IPS-20b (cell line): ENCODE results near the gene NMT2.

Source experiments
- H3K27ac ChIP-seq: one replicate; pipeline ENCODE4 v1.5.1; 2013; ENCODE audit warnings: low read length
- H3K27me3 ChIP-seq: 2 replicates; pipeline ENCODE4 v1.6.1; 2013; ENCODE audit warnings: mild to moderate bottlenecking, low read length, inconsistent platforms; ENCODE audit not compliant: insufficient read depth
- H3K36me3 ChIP-seq: 2 replicates; pipeline ENCODE4 v1.6.1; 2013; ENCODE audit warnings: low read depth, mild to moderate bottlenecking, inconsistent platforms, low read length, moderate library complexity; ENCODE audit not compliant: insufficient read depth
- H3K4me1 ChIP-seq: 2 replicates; pipeline ENCODE4 v1.6.1; 2013; ENCODE audit warnings: mild to moderate bottlenecking, control low read depth, inconsistent platforms, low read length, moderate library complexity; ENCODE audit not compliant: insufficient read depth
- H3K4me3 ChIP-seq: 2 replicates; pipeline ENCODE4 v1.5.1; 2013; ENCODE audit warnings: mild to moderate bottlenecking, low read length, inconsistent platforms
- H3K9ac ChIP-seq: 2 replicates; pipeline ENCODE4 v1.6.1; 2013; ENCODE audit warnings: low read depth, mild to moderate bottlenecking, inconsistent platforms, low read length, moderate library complexity
- H3K9me3 ChIP-seq: 2 replicates; pipeline ENCODE4 v1.6.1; 2013; ENCODE audit warnings: mild to moderate bottlenecking, low read depth, low read length, inconsistent platforms; ENCODE audit not compliant: insufficient read depth

Gene NMT2

GRCh38 chr10:15175587-15175986 lies 7.1 kb upstream of the NMT2 start:
- no peaks in the 10 kb centered on the region for H3K4me1 ChIP-seq
- H3K27ac ChIP-seq = no peak overlapping the region

GRCh38 chr10:15172306-15172840 lies 3.9 kb upstream of the NMT2 start:
- Histone ChIP-seq H3K4me3 (no peak overlapping the region), H3K4me1 (no peaks in the 10 kb centered on the region), H3K9ac (no peak overlapping the region), H3K27me3 (peaks cover 13% of the 10 kb centered on the region), H3K27ac (no peak overlapping the region), H3K36me3 (no peaks in the 10 kb centered on the region), H3K9me3 (no peaks in the 10 kb centered on the region)

More at GRCh38 chr10:15175587-15175986, 7.1 kb upstream of the NMT2 start:
- Histone ChIP-seq H3K36me3 (no peaks in the 10 kb centered on the region), H3K9ac (no peak overlapping the region), H3K27me3 (no peaks in the 10 kb centered on the region), H3K9me3 (no peaks in the 10 kb centered on the region), H3K4me3 (no peak overlapping the region)

- Histone ChIP-seq H3K27ac (no peak overlapping the region), H3K36me3 (no peaks in the 10 kb centered on the region), H3K9ac (no peak overlapping the region), H3K27me3 (peaks cover 13% of the 10 kb centered on the region), H3K4me3 (no peak overlapping the region), H3K4me1 (peaks cover 13% of the 10 kb centered on the region; the same call in 1 of the 2 replicates), H3K9me3 (no peaks in the 10 kb centered on the region)
These were observed 1.3 kb upstream of the NMT2 start for GRCh38 chr10:15169555-15170401.

DNA sequence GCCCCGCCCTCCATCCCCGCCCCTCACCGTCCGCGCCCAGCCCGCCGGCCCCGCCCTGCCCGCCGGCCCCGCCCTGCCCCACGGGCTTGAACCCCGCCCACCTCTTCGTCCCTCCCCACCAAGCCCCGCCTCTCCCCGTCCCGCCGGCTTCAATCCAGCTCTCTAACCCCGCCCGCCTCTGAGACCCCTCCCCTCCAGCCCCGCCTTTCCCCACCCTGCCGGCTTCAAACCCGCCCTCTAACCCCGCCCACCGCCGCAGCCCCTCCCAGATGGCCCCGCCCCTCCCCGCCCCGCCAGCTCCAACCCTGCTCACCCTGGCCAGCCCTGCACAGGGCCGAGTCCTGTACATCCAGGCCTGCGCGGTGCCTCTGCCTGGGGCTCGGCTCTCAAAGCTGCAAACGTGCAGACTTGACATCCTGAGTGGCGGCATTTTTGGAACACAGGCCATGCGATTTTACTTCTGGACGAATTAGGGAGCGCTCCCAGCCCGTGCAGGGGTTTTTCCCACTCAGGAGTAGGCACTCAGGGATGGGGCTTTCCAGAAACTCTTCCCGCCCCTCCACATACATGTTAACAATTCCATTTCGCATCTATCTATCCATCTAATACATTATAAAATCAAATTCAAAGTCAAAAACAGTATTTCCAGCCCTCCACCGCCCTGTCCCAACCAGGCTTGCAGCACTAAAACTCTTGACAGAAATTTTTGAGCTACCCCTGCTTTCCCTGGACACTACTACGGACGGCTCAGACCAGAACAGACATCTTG lies 477 bp upstream of the NMT2 start:
- Histone ChIP-seq H3K27ac (no peak overlapping the region), H3K27me3 (peaks cover 13% of the 10 kb centered on the region), H3K4me1 (peaks cover 13% of the 10 kb centered on the region; the same call in 1 of the 2 replicates), H3K9me3 (no peaks in the 10 kb centered on the region), H3K9ac (no peak overlapping the region), H3K4me3 (peak overlapping the region; percentile 49; the same call in 1 of the 2 replicates), H3K36me3 (no peaks in the 10 kb centered on the region)

DNA sequence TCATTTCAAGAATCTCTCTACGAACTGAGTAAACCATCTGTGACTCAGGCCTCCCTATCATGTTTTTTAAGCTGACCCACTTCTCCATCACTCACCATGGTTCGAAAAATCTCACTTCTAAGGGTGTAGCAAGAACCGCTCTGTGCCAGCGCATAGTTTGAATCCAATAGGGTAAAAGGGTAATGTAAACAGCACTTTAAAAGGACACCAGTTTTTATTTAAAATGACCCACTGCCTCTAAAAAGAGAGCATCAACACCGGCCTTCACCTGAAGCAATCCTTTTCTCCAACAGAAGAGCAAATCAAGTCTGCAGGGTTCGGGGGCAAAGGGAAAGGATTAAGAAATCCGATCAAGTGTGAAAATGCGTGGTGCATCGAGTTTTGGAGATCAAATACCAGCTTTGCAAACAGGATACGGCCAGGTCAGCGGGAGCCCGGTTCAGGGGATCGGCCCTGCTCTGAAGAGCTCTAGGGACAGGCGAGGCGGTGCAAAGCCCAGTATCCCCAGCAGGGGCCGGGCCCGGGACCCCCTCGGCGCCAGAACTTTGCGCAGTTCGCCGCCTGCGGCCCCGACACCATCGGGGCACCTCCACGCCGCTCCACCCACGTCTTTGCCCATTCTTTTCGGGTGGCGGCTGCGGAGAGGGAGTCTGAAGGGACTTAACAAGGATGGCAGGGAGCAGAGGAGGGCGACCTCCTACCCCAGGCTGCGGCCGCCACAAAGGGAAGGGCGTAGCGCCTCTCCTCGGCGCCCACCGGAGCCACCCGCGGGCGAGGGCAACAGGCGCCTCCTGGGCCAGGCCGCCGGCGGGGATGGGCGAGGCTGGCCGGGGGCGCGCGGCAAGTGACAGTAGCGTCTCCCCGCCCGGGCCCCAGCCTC lies 842 bp downstream of the NMT2 start:
- H3K4me3 ChIP-seq = peak overlapping the region; percentile 73
- no peak overlapping the region for H3K27ac ChIP-seq
- peaks cover 13% of the 10 kb centered on the region; the same call in 1 of the 2 replicates for H3K4me1 ChIP-seq
- no peaks in the 10 kb centered on the region for H3K9me3 ChIP-seq
- no peaks in the 10 kb centered on the region for H3K36me3 ChIP-seq
- H3K9ac ChIP-seq = peak overlapping the region; percentile 25; the same call in 1 of the 2 replicates
- H3K27me3 ChIP-seq = peaks cover 13% of the 10 kb centered on the region

DNA sequence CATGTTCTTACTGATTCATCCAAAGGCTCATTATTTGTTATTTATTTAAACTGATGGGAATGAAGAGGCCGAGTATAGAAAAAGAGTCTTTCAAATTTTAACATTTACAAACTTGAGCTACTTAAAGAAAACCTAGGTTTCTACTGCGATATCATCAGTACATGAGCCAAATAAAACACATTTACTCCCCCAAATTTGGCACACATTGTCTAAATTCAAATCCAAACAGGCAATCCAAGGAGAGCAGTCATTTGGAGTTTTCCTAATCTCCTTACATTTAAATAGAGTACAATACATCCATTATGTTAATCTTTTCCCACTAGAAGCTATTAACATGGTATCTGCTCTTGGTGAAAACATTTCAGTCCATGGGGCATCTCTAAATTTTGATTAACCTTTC lies 2.2 kb downstream of the NMT2 start:
- Histone ChIP-seq H3K9me3 (no peaks in the 10 kb centered on the region), H3K27ac (no peak overlapping the region), H3K4me1 (peaks cover 13% of the 10 kb centered on the region; the same call in 1 of the 2 replicates), H3K4me3 (peak overlapping the region; percentile 73; the same call in 1 of the 2 replicates), H3K27me3 (peaks cover 13% of the 10 kb centered on the region), H3K9ac (peak overlapping the region; percentile 16; the same call in 1 of the 2 replicates), H3K36me3 (no peaks in the 10 kb centered on the region)

- Histone ChIP-seq H3K36me3 (no peaks in the 10 kb centered on the region), H3K27me3 (no peaks in the 10 kb centered on the region), H3K9ac (no peak overlapping the region), H3K9me3 (no peaks in the 10 kb centered on the region), H3K27ac (no peak overlapping the region), H3K4me1 (peaks cover 13% of the 10 kb centered on the region; the same call in 1 of the 2 replicates), H3K4me3 (no peak overlapping the region)
These were observed 5.2 kb downstream of the NMT2 start for GRCh38 chr10:15163253-15163828.

GRCh38 chr10:15158972-15159371 lies 9.5 kb downstream of the NMT2 start:
- Histone ChIP-seq H3K27ac (no peak overlapping the region), H3K4me1 (no peaks in the 10 kb centered on the region; the same call in 1 of the 2 replicates), H3K27me3 (no peaks in the 10 kb centered on the region), H3K36me3 (no peaks in the 10 kb centered on the region), H3K9ac (no peak overlapping the region), H3K9me3 (no peaks in the 10 kb centered on the region), H3K4me3 (no peak overlapping the region)

- Histone ChIP-seq H3K9me3 (no peaks in the 10 kb centered on the region), H3K4me3 (no peak overlapping the region), H3K4me1 (no peaks in the 10 kb centered on the region; the same call in 1 of the 2 replicates), H3K36me3 (no peaks in the 10 kb centered on the region), H3K27ac (no peak overlapping the region), H3K27me3 (no peaks in the 10 kb centered on the region), H3K9ac (no peak overlapping the region)
These were observed 10.0 kb downstream of the NMT2 start for GRCh38 chr10:15158448-15158847.

DNA sequence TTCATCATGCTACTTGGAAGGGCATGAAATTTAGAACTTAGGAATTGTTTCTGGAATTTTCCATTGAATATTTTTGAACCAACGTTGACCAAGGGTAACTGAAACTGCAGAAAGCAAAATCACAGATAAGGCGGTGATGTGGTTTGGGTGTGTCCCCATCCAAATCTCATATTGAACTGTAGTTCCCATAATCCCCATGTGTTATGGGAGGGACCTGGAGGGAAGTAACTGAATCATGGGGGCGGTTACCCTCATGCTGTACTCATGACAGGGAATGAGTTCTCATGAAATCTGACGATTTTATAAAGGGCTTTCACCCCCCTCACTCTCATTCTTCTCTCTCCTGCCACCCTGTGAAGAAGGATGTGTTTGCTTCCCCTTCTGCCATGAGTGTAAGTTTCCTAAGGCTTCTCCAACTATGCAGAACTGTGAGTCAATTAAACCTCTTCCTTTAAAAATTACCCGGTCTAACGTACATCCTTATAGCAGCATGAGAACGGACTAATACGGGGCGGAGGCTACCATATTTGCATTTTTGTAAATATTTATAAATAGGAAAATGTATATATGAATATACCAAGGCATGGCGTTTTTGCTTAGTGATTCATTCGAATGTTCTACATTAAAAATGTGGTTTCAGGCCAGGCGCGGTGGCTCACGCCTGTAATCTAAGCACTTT lies 12.4 kb downstream of the NMT2 start:
- Histone ChIP-seq H3K27ac (no peak overlapping the region), H3K36me3 (no peaks in the 10 kb centered on the region), H3K27me3 (no peaks in the 10 kb centered on the region), H3K4me1 (no peaks in the 10 kb centered on the region), H3K9me3 (no peaks in the 10 kb centered on the region), H3K9ac (no peak overlapping the region), H3K4me3 (no peak overlapping the region)
